Stimulated activated CD8-positive, alpha-beta memory T cell treated with anti-CD3 and anti-CD28 coated beads, Interleukin-2, amount 100 ng/mL, for 1 hour (primary cell): ENCODE data around the gene AP5S1.
"Not testable (repeated sequence)": the region's sequence is repeated elsewhere in the genome, so short reads cannot be mapped to it uniquely, and the experiment has no call there.

Source experiments
- DNase-seq, 2 donors: peaks; one replicate each; pipeline ENCODE4 v3.0.0-alpha.2; 2020; ENCODE audit warnings: low read depth in 2 of 2

AP5S1 gene

GRCh38 chr20:3794168-3794567 lies 26.2 kb upstream of the AP5S1 start:
- not testable (repeated sequence) for DNase-seq

- no peak for DNase-seq
Observed at GRCh38 chr20:3794701-3795420, 25.5 kb upstream of the AP5S1 start.

- DNase-seq, result peak; percentile 76 to 84
Observed at GRCh38 chr20:3795511-3796468, 24.6 kb upstream of the AP5S1 start, which contains the start of gene CDC25B. TSS of gene CDC25B (plus strand) at chr20:3796310. CDS start at chr20:3796532, 222 bp downstream.

- no peak for DNase-seq
Observed at GRCh38 chr20:3796477-3797225, 23.7 kb upstream of the AP5S1 start.

- no peak for DNase-seq
Observed at GRCh38 chr20:3797226-3797545, 23.2 kb upstream of the AP5S1 start.

GRCh38 chr20:3797592-3798372 lies 22.6 kb upstream of the AP5S1 start:
- no peak for DNase-seq

- DNase-seq, result no peak
Observed at GRCh38 chr20:3798373-3798768, 22.0 kb upstream of the AP5S1 start.

GRCh38 chr20:3798908-3799248 lies 21.5 kb upstream of the AP5S1 start:
- DNase-seq, result no peak

GRCh38 chr20:3800256-3800877 lies 20.0 kb upstream of the AP5S1 start:
- no peak for DNase-seq

GRCh38 chr20:3800878-3801260 lies 19.5 kb upstream of the AP5S1 start:
- DNase-seq, result no peak

GRCh38 chr20:3801299-3801698 lies 19.0 kb upstream of the AP5S1 start:
- no peak for DNase-seq

- DNase-seq, result no peak
Observed at GRCh38 chr20:3801846-3802245, 18.5 kb upstream of the AP5S1 start.

GRCh38 chr20:3802524-3803239 lies 17.7 kb upstream of the AP5S1 start:
- DNase-seq, result no peak

GRCh38 chr20:3803289-3803688 lies 17.1 kb upstream of the AP5S1 start:
- no peak for DNase-seq

- no peak for DNase-seq
Observed at GRCh38 chr20:3803854-3804253, 16.5 kb upstream of the AP5S1 start.

GRCh38 chr20:3804254-3804751 lies 16.0 kb upstream of the AP5S1 start:
- DNase-seq, result no peak

- DNase-seq, result no peak
Observed at GRCh38 chr20:3804781-3805180, 15.6 kb upstream of the AP5S1 start.

GRCh38 chr20:3808544-3808943 lies 11.8 kb upstream of the AP5S1 start:
- no peak for DNase-seq

GRCh38 chr20:3811467-3812258 lies 8.7 kb upstream of the AP5S1 start:
- DNase-seq, result peak; percentile 78 to 90
